ENCODE measurements around the gene KANK2. TPM values are rescaled to one million over a fixed set of nuclear protein-coding genes. Genes with fewer than 3 reads are reported as not detected.
A peak's percentile ranks its signal among the peaks of the same experiment; 100 is the strongest.

KANK2 gene
- total RNA-seq, 1 donor = 398 TPM

GRCh38 chr19:11155373-11156120 is 41.8 kb downstream of the KANK2 start, which contains the start of gene SPC24:
Gene SPC24 (minus strand): TSS chr19:11155782. CDS start chr19:11155776, 6 bp downstream.
- DNase-seq (ENCODE audit: low read depth) = peak; percentile 99
- no peak for TF ChIP-seq CTCF (IDR thresholded peaks at IDR 0.05; ENCODE audit: insufficient read depth, low read length)
- H3K4me3 ChIP-seq (ENCODE audit: low read depth, low read length) = peak within 1 kb of the TSS; percentile 91

GRCh38 chr19:11154683-11155047 is 42.7 kb downstream of the KANK2 start:
- TF ChIP-seq CTCF (IDR thresholded peaks at IDR 0.05; ENCODE audit: insufficient read depth, low read length) = no peak
- peak overlapping the region; percentile 91 for H3K4me3 ChIP-seq (ENCODE audit: low read depth, low read length)
- no peak for DNase-seq (ENCODE audit: low read depth)

DNA sequence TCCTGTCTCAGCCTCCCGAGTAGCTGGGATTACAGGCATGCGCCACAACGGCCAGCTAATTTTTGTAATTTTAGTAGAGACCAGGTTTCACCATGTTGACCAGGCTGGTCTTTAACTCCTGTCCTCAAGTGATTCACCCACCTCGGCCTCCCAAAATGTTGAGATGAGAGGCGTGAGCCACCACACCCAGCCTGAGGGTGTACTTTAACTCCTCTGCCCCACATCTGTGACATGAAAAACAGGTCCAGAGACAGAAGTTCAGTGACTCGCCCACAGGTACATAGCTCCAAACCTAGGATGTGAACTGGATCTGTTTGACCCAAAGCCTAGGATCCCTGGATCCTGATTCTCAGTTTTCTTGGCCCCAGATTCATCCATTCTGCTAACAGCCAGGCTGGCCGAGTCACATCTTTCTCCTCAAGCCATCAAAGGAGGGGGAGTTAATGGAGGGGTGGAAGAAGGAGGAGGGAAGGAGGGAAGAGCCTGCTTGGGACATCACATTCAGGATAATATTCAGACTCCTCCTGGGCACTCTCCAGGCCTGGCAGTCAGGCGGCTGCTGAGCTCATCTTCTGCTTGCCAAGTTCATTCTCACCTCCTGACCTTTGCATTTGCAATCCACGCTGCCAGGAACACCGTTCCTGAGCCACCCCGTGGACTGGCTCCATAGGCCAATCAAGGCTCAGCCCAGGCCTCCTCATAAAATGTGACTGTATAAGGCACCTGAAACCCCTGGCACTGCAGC is 44.9 kb downstream of the KANK2 start:
- H3K4me3 ChIP-seq (ENCODE audit: low read depth, low read length) = no peak overlapping the region
- DNase-seq (ENCODE audit: low read depth) = peak; percentile 92
- no peak for TF ChIP-seq CTCF (IDR thresholded peaks at IDR 0.05; ENCODE audit: insufficient read depth, low read length)

DNA sequence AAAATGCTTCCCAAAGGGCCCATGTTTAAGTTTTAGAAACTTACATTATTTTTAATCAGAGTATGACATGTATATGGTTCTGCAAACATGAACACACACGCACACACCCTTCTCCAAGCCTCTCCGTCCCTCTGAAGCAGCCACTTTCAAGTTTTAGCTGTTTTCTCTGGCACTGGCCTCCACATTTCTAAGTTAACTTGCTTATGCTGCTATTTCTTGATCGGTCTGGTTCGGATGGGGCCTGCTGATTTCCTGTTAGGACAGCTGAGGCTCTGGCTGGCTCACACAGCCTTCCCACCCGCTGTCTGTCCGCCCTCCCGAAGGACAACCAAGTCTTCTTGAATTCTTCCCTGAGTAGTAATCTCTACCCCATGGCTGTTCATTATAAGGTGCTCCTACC is 46.2 kb downstream of the KANK2 start:
- no peak for TF ChIP-seq CTCF (IDR thresholded peaks at IDR 0.05; ENCODE audit: insufficient read depth, low read length)
- H3K4me3 ChIP-seq (ENCODE audit: low read depth, low read length) = no peak overlapping the region
- DNase-seq (ENCODE audit: low read depth) = peak; percentile 54

GRCh38 chr19:11148001-11148400 is 49.3 kb downstream of the KANK2 start:
- TF ChIP-seq CTCF (IDR thresholded peaks at IDR 0.05; ENCODE audit: insufficient read depth, low read length) = no peak
- H3K4me3 ChIP-seq (ENCODE audit: low read depth, low read length) = no peak overlapping the region
- no peak for DNase-seq (ENCODE audit: low read depth)

GRCh38 chr19:11145536-11145924 is 51.8 kb downstream of the KANK2 start:
- H3K4me3 ChIP-seq (ENCODE audit: low read depth, low read length) = no peak overlapping the region
- TF ChIP-seq CTCF (IDR thresholded peaks at IDR 0.05; ENCODE audit: insufficient read depth, low read length) = no peak
- DNase-seq (ENCODE audit: low read depth) = no peak
